Embryonic facial prominence (tissue), 1 donor: ENCODE data around the gene IGF1R.

Experiments
- DNase-seq: peaks from one replicate; pipeline ENCODE4 v3.0.0-alpha.2; 2016; ENCODE audit errors: extremely low spot score

Gene IGF1R

GRCh38 chr15:98905963-98906711 is 257.8 kb downstream of the IGF1R start:
- no peak for DNase-seq

- DNase-seq, result no peak
Observed at GRCh38 chr15:98906712-98907083, 258.4 kb downstream of the IGF1R start.

GRCh38 chr15:98907927-98908471 is 259.7 kb downstream of the IGF1R start:
- no peak for DNase-seq

GRCh38 chr15:98909968-98910885 is 261.9 kb downstream of the IGF1R start:
- no peak for DNase-seq

- no peak for DNase-seq
Observed at GRCh38 chr15:98914626-98915025, 266.3 kb downstream of the IGF1R start.

- DNase-seq, result no peak
Observed at GRCh38 chr15:98916826-98917225, 268.5 kb downstream of the IGF1R start.

GRCh38 chr15:98917417-98917816 is 269.1 kb downstream of the IGF1R start:
- no peak for DNase-seq

- DNase-seq, result no peak
Observed at GRCh38 chr15:98920091-98920880, 271.9 kb downstream of the IGF1R start.

GRCh38 chr15:98923171-98923570 is 274.8 kb downstream of the IGF1R start:
- DNase-seq, result no peak

GRCh38 chr15:98923579-98923978 is 275.2 kb downstream of the IGF1R start:
- DNase-seq, result no peak

GRCh38 chr15:98924401-98925049 is 276.2 kb downstream of the IGF1R start:
- DNase-seq, result no peak

- DNase-seq, result no peak
Observed at GRCh38 chr15:98926236-98926635, 277.9 kb downstream of the IGF1R start.

GRCh38 chr15:98927022-98927421 is 278.7 kb downstream of the IGF1R start:
- DNase-seq, result no peak

- no peak for DNase-seq
Observed at GRCh38 chr15:98927996-98928395, 279.7 kb downstream of the IGF1R start.

- no peak for DNase-seq
Observed at GRCh38 chr15:98930576-98930975, 282.2 kb downstream of the IGF1R start.

GRCh38 chr15:98931004-98931403 is 282.7 kb downstream of the IGF1R start:
- no peak for DNase-seq

- DNase-seq, result no peak
Observed at GRCh38 chr15:98933406-98933805, 285.1 kb downstream of the IGF1R start.

- DNase-seq, result no peak
Observed at GRCh38 chr15:98935736-98936135, 287.4 kb downstream of the IGF1R start.

- no peak for DNase-seq
Observed at GRCh38 chr15:98937413-98938104, 289.2 kb downstream of the IGF1R start.

- no peak for DNase-seq
Observed at GRCh38 chr15:98938105-98938417, 289.7 kb downstream of the IGF1R start.

- DNase-seq, result no peak
Observed at GRCh38 chr15:98938799-98939198, 290.5 kb downstream of the IGF1R start.
